HL-60 (cell line): ENCODE data around the gene BABAM2.

Experiments used
- DNase-seq, 2 experiments: peaks; one replicate each; pipeline ENCODE4 v3.0.0-alpha.2; 2010 to 2020; ENCODE audit warnings: low read depth in 1 of 2, low spot score in 1 of 2
- H3K27ac ChIP-seq: fragments of 250-450 bp; sonication (Bioruptor Pico); replicated peaks from 2 replicates; pipeline ENCODE4 v1.5.1; 2020; ENCODE audit warnings: mild to moderate bottlenecking, moderate library complexity
- H3K27me3 ChIP-seq: fragments of 250-450 bp; sonication (Bioruptor Pico); 2 replicates; pipeline ENCODE4 v1.5.1; 2021; ENCODE audit warnings: mild to moderate bottlenecking, moderate library complexity; ENCODE audit not compliant: insufficient read depth, poor library complexity, severe bottlenecking
- H3K4me3 ChIP-seq: replicated peaks from 2 replicates; pipeline ENCODE4 v1.5.1; 2011; ENCODE audit warnings: mild to moderate bottlenecking, control low read depth, low read length; ENCODE audit not compliant: insufficient read depth
- GABPA ChIP-seq: IDR thresholded peaks from 2 replicates; pipeline ENCODE4 v1.6.1; 2012; ENCODE audit warnings: low read depth
- POLR2AphosphoS5 ChIP-seq: IDR thresholded peaks from 2 replicates; pipeline ENCODE4 v1.6.1; 2012; ENCODE audit warnings: low read depth
- REST ChIP-seq: IDR thresholded peaks from 2 replicates; pipeline ENCODE4 v1.6.1; 2012; ENCODE audit warnings: low read depth; ENCODE audit not compliant: insufficient replicate concordance
- SPI1 ChIP-seq: IDR thresholded peaks from 2 replicates; pipeline ENCODE4 v1.6.1; 2012; ENCODE audit warnings: low read depth, mild to moderate bottlenecking, borderline replicate concordance
- TF ChIP-seq, protein P1 (sequence below): IDR thresholded peaks from one replicate; pipeline ENCODE4 v1.5.1; 2011; ENCODE audit warnings: low read length, control low read depth, inconsistent platforms; ENCODE audit not compliant: insufficient read depth

The BABAM2 gene

GRCh38 chr2:28083476-28083875 lies 192.9 kb downstream of the BABAM2 start:
- Histone ChIP-seq H3K27ac (no peak overlapping the region), H3K4me3 (no peak overlapping the region), H3K27me3 (no peaks in the 10 kb centered on the region)
- TF ChIP-seq GABPA (no peak), REST (no peak), SPI1 (no peak), POLR2AphosphoS5 (no peak)
- TF ChIP-seq, protein P1, sequence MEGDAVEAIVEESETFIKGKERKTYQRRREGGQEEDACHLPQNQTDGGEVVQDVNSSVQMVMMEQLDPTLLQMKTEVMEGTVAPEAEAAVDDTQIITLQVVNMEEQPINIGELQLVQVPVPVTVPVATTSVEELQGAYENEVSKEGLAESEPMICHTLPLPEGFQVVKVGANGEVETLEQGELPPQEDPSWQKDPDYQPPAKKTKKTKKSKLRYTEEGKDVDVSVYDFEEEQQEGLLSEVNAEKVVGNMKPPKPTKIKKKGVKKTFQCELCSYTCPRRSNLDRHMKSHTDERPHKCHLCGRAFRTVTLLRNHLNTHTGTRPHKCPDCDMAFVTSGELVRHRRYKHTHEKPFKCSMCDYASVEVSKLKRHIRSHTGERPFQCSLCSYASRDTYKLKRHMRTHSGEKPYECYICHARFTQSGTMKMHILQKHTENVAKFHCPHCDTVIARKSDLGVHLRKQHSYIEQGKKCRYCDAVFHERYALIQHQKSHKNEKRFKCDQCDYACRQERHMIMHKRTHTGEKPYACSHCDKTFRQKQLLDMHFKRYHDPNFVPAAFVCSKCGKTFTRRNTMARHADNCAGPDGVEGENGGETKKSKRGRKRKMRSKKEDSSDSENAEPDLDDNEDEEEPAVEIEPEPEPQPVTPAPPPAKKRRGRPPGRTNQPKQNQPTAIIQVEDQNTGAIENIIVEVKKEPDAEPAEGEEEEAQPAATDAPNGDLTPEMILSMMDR, result no peak
- no peak for DNase-seq

- Histone ChIP-seq H3K27ac (peak overlapping the region; percentile 27; the same call in 1 of the 2 replicates), H3K4me3 (no peak overlapping the region), H3K27me3 (no peaks in the 10 kb centered on the region)
- TF ChIP-seq, protein P1, result no peak
- TF ChIP-seq SPI1, result peak; percentile 37; the same call in 1 of the 2 replicates
- peak in 1 of 2 experiments; percentile 17 for DNase-seq
These were observed 194.0 kb downstream of the BABAM2 start for GRCh38 chr2:28084564-28084963.

DNA sequence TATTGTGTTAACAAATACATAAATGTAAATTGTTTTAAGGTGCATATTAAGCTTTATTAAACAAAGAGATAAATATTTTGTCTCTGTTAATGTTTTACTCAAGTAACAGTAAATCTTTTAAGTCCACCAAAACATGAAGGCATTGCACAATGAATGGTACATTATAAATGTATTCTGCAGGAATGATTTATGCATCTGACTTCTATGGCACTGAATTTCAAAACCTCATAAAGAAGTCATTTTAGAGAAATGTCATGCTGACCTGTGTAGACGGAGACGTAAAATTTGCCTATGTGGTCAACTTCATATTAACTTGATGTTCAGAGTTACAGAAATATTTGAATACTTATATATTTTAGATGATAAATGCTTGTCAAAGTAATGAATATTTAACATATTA lies 194.7 kb downstream of the BABAM2 start:
- H3K27ac ChIP-seq, result no peak overlapping the region
- TF ChIP-seq SPI1 (no peak), POLR2AphosphoS5 (no peak), GABPA (no peak), REST (no peak)
- TF ChIP-seq, protein P1, result no peak
- H3K27me3 ChIP-seq, result no peaks in the 10 kb centered on the region
- no peak for DNase-seq
- no peak overlapping the region for H3K4me3 ChIP-seq

DNA sequence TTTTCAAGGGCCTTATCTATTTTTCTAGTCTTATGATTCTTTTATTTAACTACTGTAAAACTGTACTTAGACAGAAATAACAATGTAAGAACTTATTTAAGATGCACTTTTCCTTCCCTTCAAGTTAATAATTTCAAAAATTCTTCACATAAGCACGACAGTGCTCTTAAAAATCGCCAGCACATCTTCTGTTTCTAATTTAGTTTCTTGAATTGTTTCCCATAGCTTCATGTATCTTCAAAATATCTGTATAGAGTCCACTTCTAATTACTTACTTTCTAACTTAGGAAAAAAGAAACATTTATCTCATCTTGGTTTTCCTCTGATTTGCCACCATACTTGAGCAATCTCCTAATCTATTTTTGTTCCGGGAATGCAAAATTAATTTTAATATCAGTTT lies 196.1 kb downstream of the BABAM2 start:
- Histone ChIP-seq H3K27me3 (no peaks in the 10 kb centered on the region), H3K4me3 (no peak overlapping the region), H3K27ac (no peak overlapping the region)
- no peak for DNase-seq
- TF ChIP-seq, protein P1, result no peak
- TF ChIP-seq GABPA (no peak), SPI1 (no peak), POLR2AphosphoS5 (no peak), REST (no peak)
